HEK293T (cell line): Measurements from ENCODE around the gene GTF3C1.

ENCODE experiments used
- BHLHE40 ChIP-seq: fragments of 450-650 bp; IDR thresholded peaks from 2 replicates; pipeline ENCODE4 v1.6.1; 2016; ENCODE audit warnings: mild to moderate bottlenecking, moderate library complexity, borderline replicate concordance
- ELF4 ChIP-seq: fragments of 450-650 bp; IDR thresholded peaks from 2 replicates; pipeline ENCODE4 v1.6.1; 2017; ENCODE audit warnings: antibody characterized with exemption
- FOXA1 ChIP-seq: fragments of 450-650 bp; IDR thresholded peaks from 2 replicates; pipeline ENCODE4 v1.6.1; 2016; ENCODE audit warnings: mild to moderate bottlenecking
- FOXK2 ChIP-seq: fragments of 450-650 bp; IDR thresholded peaks from 2 replicates; pipeline ENCODE4 v1.6.1; 2016; ENCODE audit warnings: mild to moderate bottlenecking
- FOXM1 ChIP-seq: fragments of 450-650 bp; IDR thresholded peaks from 2 replicates; pipeline ENCODE4 v1.6.1; 2017; ENCODE audit warnings: mild to moderate bottlenecking, borderline replicate concordance
- L3MBTL2 ChIP-seq: fragments of 450-650 bp; conservative IDR thresholded peaks from 2 replicates; pipeline ENCODE4 v1.6.1; 2016; ENCODE audit warnings: mild to moderate bottlenecking
- NFRKB ChIP-seq: fragments of 450-650 bp; IDR thresholded peaks from 2 replicates; pipeline ENCODE4 v1.6.1; 2016; ENCODE audit warnings: mild to moderate bottlenecking, moderate library complexity
- SP1 ChIP-seq: fragments of 450-650 bp; IDR thresholded peaks from 2 replicates; pipeline ENCODE4 v1.6.1; 2017
- TARDBP ChIP-seq: fragments of 450-650 bp; IDR thresholded peaks from 2 replicates; pipeline ENCODE4 v1.6.1; 2016
- ZNF384 ChIP-seq: fragments of 450-650 bp; IDR thresholded peaks from 2 replicates; pipeline ENCODE4 v1.6.1; 2016

- TF ChIP-seq FOXK2 (no peak), NFRKB (no peak), BHLHE40 (no peak), FOXM1 (no peak), FOXA1 (no peak), SP1 (no peak), TARDBP (no peak), ZNF384 (no peak), L3MBTL2 (no peak), ELF4 (no peak)
Observed at GRCh38 chr16:27483624-27484023, 66.1 kb downstream of the GTF3C1 start.
